Small intestine (tissue), 7 donors: ENCODE results near the gene LYPD8. TPM values are rescaled to one million over a fixed set of nuclear protein-coding genes. Genes with fewer than 3 reads are reported as not detected.

ENCODE experiments used
- DNase-seq, 2 donors: peaks; one replicate each; pipeline versions ENCODE4 v3.0.0 to v3.0.0-alpha.2; 2013
- FAIRE-seq: peaks from 2 replicates; lab custom pipeline; 2012; peaks lifted over from hg19 to GRCh38; lab: Jason Lieb, UNC
- H3K27ac ChIP-seq, 3 donors: one replicate each; pipeline ENCODE4 v1.5.1; 2013; ENCODE audit warnings: low read length in 2 of 3, mild to moderate bottlenecking in 2 of 3, control low read depth in 1 of 3, inconsistent platforms in 1 of 3, low read depth in 1 of 3, moderate library complexity in 1 of 3
- H3K27me3 ChIP-seq, 3 donors: one replicate each; pipeline ENCODE4 v1.6.1; 2013; ENCODE audit warnings: low read length in 3 of 3, inconsistent platforms in 1 of 3; ENCODE audit not compliant: control insufficient read depth in 3 of 3, insufficient read depth in 3 of 3
- H3K36me3 ChIP-seq, 3 donors: one replicate each; pipeline ENCODE4 v1.6.1; 2013; ENCODE audit warnings: low read length in 3 of 3, inconsistent platforms in 1 of 3, low read depth in 1 of 3, mild to moderate bottlenecking in 1 of 3, moderate library complexity in 1 of 3; ENCODE audit not compliant: control insufficient read depth in 3 of 3, insufficient read depth in 2 of 3
- H3K4me1 ChIP-seq, 3 donors: one replicate each; pipeline ENCODE4 v1.6.1; 2013; ENCODE audit warnings: low read length in 2 of 3, inconsistent platforms in 1 of 3, low read depth in 1 of 3, mild to moderate bottlenecking in 1 of 3, moderate library complexity in 1 of 3; ENCODE audit not compliant: control insufficient read depth in 3 of 3, insufficient read depth in 2 of 3
- H3K4me3 ChIP-seq, 3 donors: one replicate each; pipeline ENCODE4 v1.5.1; 2013; ENCODE audit warnings: low read length in 3 of 3, control low read depth in 1 of 3, inconsistent platforms in 1 of 3, low read depth in 1 of 3, mild to moderate bottlenecking in 1 of 3, moderate library complexity in 1 of 3
- H3K9me3 ChIP-seq, 2 donors: one replicate each; pipeline ENCODE4 v1.6.1; 2013; ENCODE audit warnings: low read depth in 1 of 2, low read length in 1 of 2; ENCODE audit not compliant: control insufficient read depth in 2 of 2, insufficient read depth in 1 of 2
- WGBS, 3 donors: extraction: QIAGEN DNeasy Blood & Tissue Kit; methylation state at CpG; one replicate each; pipeline ENCODE4 v1.1.7; 2013; 5-methylcytosine and 5-hydroxymethylcytosine counted together
- polyA plus RNA-seq, 4 donors: library from polyadenylated mRNA; stranded (reverse) in 3 of 4; unstranded in 1 of 4; fragments of 200-250 nt in 3 of 4; fragments of 120-200 nt in 1 of 4; gene quantifications; one replicate each; pipeline versions ENCODE4 v1.2.1 to v1.2.3, GENCODE V29; 2013
- donor health status: healthy with polysubstance abuse.
- donor health status: control.
- donor health status: control.
- donor health status: Bipolar disorder and iron deficiency.
- donor health status: healthy.

Gene LYPD8
- polyA plus RNA-seq, 4 donors: 0.81 to 3.4 (median 2.4) TPM; not detected in 1

GRCh38 chr1:248695451-248696132 is 60.0 kb downstream of the LYPD8 start:
- H3K27ac ChIP-seq: no peak overlapping the region
- no peaks in the 10 kb centered on the region for H3K36me3 ChIP-seq
- H3K9me3 ChIP-seq: peaks cover 1 to 10% of the 10 kb centered on the region in 2 donors
- WGBS, 3 donors: 88 to 91% (median 90%) methylated on average over 13 of the region's 13 CpGs
- peaks cover 0 to 4% (median 0%) of the 10 kb centered on the region in 3 donors for H3K27me3 ChIP-seq
- DNase-seq (no peak), FAIRE-seq (no peak)
- no peak overlapping the region for H3K4me3 ChIP-seq
- peaks cover 0 to 5% (median 0%) of the 10 kb centered on the region in 3 donors for H3K4me1 ChIP-seq

- FAIRE-seq (no peak), DNase-seq (no peak)
- H3K4me1 ChIP-seq: peaks cover 0 to 5% (median 0%) of the 10 kb centered on the region in 3 donors
- H3K27me3 ChIP-seq: peaks cover 0 to 4% (median 0%) of the 10 kb centered on the region in 3 donors
- H3K9me3 ChIP-seq: peaks cover 1 to 10% of the 10 kb centered on the region in 2 donors
- no peak overlapping the region for H3K27ac ChIP-seq
- no peak overlapping the region for H3K4me3 ChIP-seq
- no peaks in the 10 kb centered on the region for H3K36me3 ChIP-seq
- 81 to 96% (median 88%) methylated on average over 33 to 51 of the region's 51 CpGs for WGBS, 3 donors
Measured at GRCh38 chr1:248691567-248692155, 63.9 kb downstream of the LYPD8 start.

Other genes with a start within 250 kb of the LYPD8 start
- gene OR2G6, start 247.7 kb downstream of the LYPD8 start, polyA plus RNA-seq: not detected
- not detected for gene OR2T29, start 193.0 kb downstream of the LYPD8 start, polyA plus RNA-seq
- gene OR2T34, start 181.0 kb downstream of the LYPD8 start, polyA plus RNA-seq: not detected
- not detected for gene OR2T10, start 158.1 kb downstream of the LYPD8 start, polyA plus RNA-seq
- not detected for gene OR2T11, start 120.7 kb downstream of the LYPD8 start, polyA plus RNA-seq
- not detected for gene OR2T35, start 110.5 kb downstream of the LYPD8 start, polyA plus RNA-seq
- not detected for gene OR2T27, start 100.2 kb downstream of the LYPD8 start, polyA plus RNA-seq
- gene OR14I1, start 53.0 kb downstream of the LYPD8 start, polyA plus RNA-seq: not detected
- gene SH3BP5L, start 70.2 kb upstream of the LYPD8 start, polyA plus RNA-seq: 10 to 100 TPM; 19.1 to 38.0 (median 28.9) TPM
- 10 to 100 TPM; 17.2 to 25.7 (median 21.3) TPM for gene ZNF672, start 82.5 kb upstream of the LYPD8 start, polyA plus RNA-seq
- gene ZNF692, start 103.3 kb upstream of the LYPD8 start, polyA plus RNA-seq: 100 to 1,000 TPM in 1 of 4 donors, 10 to 100 TPM in 3; 42.2 to 124 (median 70.2) TPM
- 10 to 100 TPM in 2 of 4 donors, 1 to 10 TPM in 2; 3.8 to 12.9 (median 8.7) TPM for gene PGBD2, start 150.5 kb upstream of the LYPD8 start, polyA plus RNA-seq